ENCODE data around the gene SYNGAP1.

DNA sequence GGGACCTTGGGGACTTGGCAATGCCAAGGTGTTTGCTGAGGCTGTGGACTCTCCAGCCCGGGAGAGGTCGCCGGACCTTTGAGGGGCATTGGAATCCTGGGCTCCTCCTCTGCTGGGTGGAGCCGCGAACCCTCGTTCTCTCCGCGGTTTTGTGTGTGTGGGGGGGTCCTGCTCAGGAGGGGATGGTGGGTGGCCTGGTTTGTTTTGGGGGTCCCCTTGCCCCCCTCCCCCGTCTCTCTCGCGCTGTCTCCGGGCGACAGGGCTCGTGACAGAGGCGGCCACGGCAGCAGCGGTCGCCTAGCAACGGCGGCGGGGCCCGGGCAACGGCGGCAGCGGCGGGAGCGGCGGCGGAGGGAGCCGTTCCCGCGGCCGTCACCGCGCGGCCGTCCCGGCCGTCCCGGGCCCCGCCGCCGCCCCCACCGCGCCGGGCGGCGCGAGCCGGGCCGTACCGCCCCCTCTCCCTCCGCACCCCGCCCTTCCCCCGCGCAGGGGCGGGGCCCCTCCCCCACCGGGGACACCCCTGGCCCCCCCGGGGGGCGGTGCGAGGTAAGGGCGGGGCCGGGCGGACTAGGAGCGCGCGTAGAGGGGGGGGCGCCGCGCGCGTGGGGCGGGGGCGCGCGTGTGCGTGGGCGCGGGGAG, 7.8 kb downstream of the SYNGAP1 start:
- TF ChIP-seq, protein P1, sequence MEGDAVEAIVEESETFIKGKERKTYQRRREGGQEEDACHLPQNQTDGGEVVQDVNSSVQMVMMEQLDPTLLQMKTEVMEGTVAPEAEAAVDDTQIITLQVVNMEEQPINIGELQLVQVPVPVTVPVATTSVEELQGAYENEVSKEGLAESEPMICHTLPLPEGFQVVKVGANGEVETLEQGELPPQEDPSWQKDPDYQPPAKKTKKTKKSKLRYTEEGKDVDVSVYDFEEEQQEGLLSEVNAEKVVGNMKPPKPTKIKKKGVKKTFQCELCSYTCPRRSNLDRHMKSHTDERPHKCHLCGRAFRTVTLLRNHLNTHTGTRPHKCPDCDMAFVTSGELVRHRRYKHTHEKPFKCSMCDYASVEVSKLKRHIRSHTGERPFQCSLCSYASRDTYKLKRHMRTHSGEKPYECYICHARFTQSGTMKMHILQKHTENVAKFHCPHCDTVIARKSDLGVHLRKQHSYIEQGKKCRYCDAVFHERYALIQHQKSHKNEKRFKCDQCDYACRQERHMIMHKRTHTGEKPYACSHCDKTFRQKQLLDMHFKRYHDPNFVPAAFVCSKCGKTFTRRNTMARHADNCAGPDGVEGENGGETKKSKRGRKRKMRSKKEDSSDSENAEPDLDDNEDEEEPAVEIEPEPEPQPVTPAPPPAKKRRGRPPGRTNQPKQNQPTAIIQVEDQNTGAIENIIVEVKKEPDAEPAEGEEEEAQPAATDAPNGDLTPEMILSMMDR (IDR thresholded peaks at IDR 0.05) = peak in 1 of 4 experiments; percentile 7
- TF ChIP-seq POLR2A (IDR thresholded peaks at IDR 0.05) (peak; percentile 25), POLR2AphosphoS5 (IDR thresholded peaks at IDR 0.05) (no peak)

All from prostate gland (tissue), 2 donors.